Neural crest cell (in vitro differentiated cells): ENCODE results near the gene C15orf61. TPM values are rescaled to one million over a fixed set of nuclear protein-coding genes. Genes with fewer than 3 reads are reported as not detected.

Experiments
- DNase-seq: peaks from one replicate; pipeline ENCODE4 v3.0.0; 2021; ENCODE audit warnings: low read depth, mixed read lengths, low spot score
- H3K27ac Mint-ChIP-seq: one replicate; pipeline ENCODE4 v1.8.0; 2021; ENCODE audit warnings: mild to moderate bottlenecking, mixed read lengths; ENCODE audit not compliant: unreplicated experiment
- H3K27me3 Mint-ChIP-seq: 2 replicates; pipeline ENCODE4 v1.8.0; 2021; ENCODE audit warnings: low read depth, mild to moderate bottlenecking, mixed read lengths
- H3K36me3 Mint-ChIP-seq: 2 replicates; pipeline ENCODE4 v1.8.0; 2021; ENCODE audit warnings: low read depth, mild to moderate bottlenecking, mixed read lengths
- H3K4me1 Mint-ChIP-seq: 2 replicates; pipeline ENCODE4 v1.8.0; 2021; ENCODE audit warnings: mixed read lengths
- H3K4me3 Mint-ChIP-seq: one replicate; pipeline ENCODE4 v1.8.0; 2021; ENCODE audit warnings: mild to moderate bottlenecking, mixed read lengths
- H3K9me3 Mint-ChIP-seq: 2 replicates; pipeline ENCODE4 v1.8.0; 2021; ENCODE audit warnings: mixed read lengths
- CTCF ChIP-seq: fragments of 200-600 bp; sonication (generic); conservative IDR thresholded peaks from 2 replicates; pipeline ENCODE4 v1.5.0; 2021; ENCODE audit warnings: antibody characterized with exemption, mild to moderate bottlenecking
- total RNA-seq: library from RNA; stranded (reverse); gene quantifications from 2 replicates; pipeline ENCODE4 v1.2.1, GENCODE V29; 2021

C15orf61 gene
- total RNA-seq, 1 donor from 2014 or later = 6.8 TPM

GRCh38 chr15:67515557-67515956 is 5.4 kb upstream of the C15orf61 start:
- H3K27ac Mint-ChIP-seq = no peak overlapping the region
- no peaks in the 10 kb centered on the region for H3K36me3 Mint-ChIP-seq
- H3K27me3 Mint-ChIP-seq = no peaks in the 10 kb centered on the region
- no peaks in the 10 kb centered on the region for H3K4me1 Mint-ChIP-seq
- no peaks in the 10 kb centered on the region for H3K9me3 Mint-ChIP-seq
- TF ChIP-seq CTCF = no peak
- DNase-seq = no peak
- H3K4me3 Mint-ChIP-seq = no peak overlapping the region

GRCh38 chr15:67520321-67521028 is 456 bp upstream of the C15orf61 start:
- Mint-ChIP-seq H3K36me3 (no peaks in the 10 kb centered on the region), H3K4me3 (peak overlapping the region; percentile 83), H3K4me1 (peaks cover 25% of the 10 kb centered on the region), H3K27ac (no peak overlapping the region), H3K9me3 (no peaks in the 10 kb centered on the region), H3K27me3 (no peaks in the 10 kb centered on the region)
- TF ChIP-seq CTCF = no peak
- DNase-seq = no peak

- no peaks in the 10 kb centered on the region for H3K36me3 Mint-ChIP-seq
- no peaks in the 10 kb centered on the region for H3K27me3 Mint-ChIP-seq
- peaks cover 25% of the 10 kb centered on the region for H3K4me1 Mint-ChIP-seq
- TF ChIP-seq CTCF = no peak
- peak overlapping the region; percentile 99 for H3K27ac Mint-ChIP-seq
- DNase-seq = no peak
- peak overlapping the region; percentile 89 for H3K4me3 Mint-ChIP-seq
- H3K9me3 Mint-ChIP-seq = no peaks in the 10 kb centered on the region
Measured at GRCh38 chr15:67521783-67522568, 1.0 kb downstream of the C15orf61 start.

GRCh38 chr15:67523330-67523729 is 2.4 kb downstream of the C15orf61 start:
- Mint-ChIP-seq H3K27me3 (no peaks in the 10 kb centered on the region), H3K4me1 (peaks cover 25% of the 10 kb centered on the region), H3K36me3 (no peaks in the 10 kb centered on the region), H3K4me3 (peak overlapping the region; percentile 60), H3K9me3 (no peaks in the 10 kb centered on the region), H3K27ac (no peak overlapping the region)
- no peak for DNase-seq
- TF ChIP-seq CTCF = no peak

GRCh38 chr15:67524235-67524634 is 3.3 kb downstream of the C15orf61 start:
- Mint-ChIP-seq H3K27me3 (no peaks in the 10 kb centered on the region), H3K4me1 (peaks cover 25% of the 10 kb centered on the region), H3K27ac (no peak overlapping the region), H3K4me3 (peak overlapping the region; percentile 4), H3K9me3 (no peaks in the 10 kb centered on the region), H3K36me3 (no peaks in the 10 kb centered on the region)
- TF ChIP-seq CTCF = no peak
- DNase-seq = no peak
